Measurements from ENCODE around the gene PIK3C3. TPM values are rescaled to one million over a fixed set of nuclear protein-coding genes. Genes with fewer than 3 reads are reported as not detected.
A peak's percentile ranks its signal among the peaks of the same experiment; 100 is the strongest.

PIK3C3 gene
- total RNA-seq, result 10 to 100 TPM; 42.5 to 45.1 TPM

DNA sequence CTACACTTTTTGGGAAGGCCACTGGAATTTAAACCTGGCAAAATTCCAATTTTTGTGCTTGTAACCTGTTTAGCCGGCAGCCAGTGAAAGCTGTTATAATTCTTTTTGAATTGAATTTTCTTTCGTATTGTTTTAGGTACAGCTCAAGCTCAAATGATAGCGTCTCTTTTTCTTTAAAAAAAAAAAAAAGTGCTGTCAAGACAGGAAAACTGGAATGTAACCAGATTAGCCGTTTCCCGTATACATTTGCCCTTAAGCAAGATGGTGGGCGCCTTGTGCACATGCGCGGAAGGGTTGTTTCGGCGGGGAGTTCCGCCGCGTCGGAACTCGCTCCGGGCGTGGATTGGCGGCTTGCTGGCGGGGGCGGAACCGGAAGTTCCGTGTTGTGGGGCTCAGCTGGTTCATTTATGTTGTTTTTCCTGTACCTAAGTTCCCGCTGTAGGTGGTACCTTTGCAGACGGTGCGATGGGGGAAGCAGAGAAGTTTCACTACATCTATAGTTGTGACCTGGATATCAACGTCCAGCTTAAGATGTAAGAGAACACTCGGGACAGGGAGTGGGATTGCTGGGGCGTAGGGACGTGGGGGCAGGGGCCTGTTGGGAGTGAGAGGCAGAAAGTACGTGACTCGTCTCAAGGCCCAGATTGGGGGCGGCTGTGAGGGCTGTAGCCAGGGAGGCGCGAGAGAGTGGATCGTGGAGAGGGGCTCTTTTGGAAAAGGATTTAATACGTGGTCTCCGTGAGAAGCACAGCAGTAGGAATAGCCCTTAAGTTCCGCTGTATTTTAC, at the start of gene PIK3C3:
TSS of gene PIK3C3 (plus strand) at position 408 of the 787 bp plus-strand sequence. CDS start at position 466, 58 bp downstream.
- Mint-ChIP-seq H3K4me1 (peaks cover 32% of the 10 kb centered on the region), H3K27ac (peak within 1 kb of the TSS; percentile 100), H3K4me3 (peak within 1 kb of the TSS; percentile 100), H3K36me3 (ENCODE audit: low read depth) (peaks cover 22% of the 10 kb centered on the region), H3K9me3 (no peaks in the 10 kb centered on the region), H3K27me3 (peaks cover 4% of the 10 kb centered on the region)
- peak; percentile 97 for DNase-seq
- ChIA-PET POLR2A (interaction anchor here (0.6 to 1.0 kb wide), 2 partner anchors 17 to 62 kb away, joined by 3 to 4 read pairs; no protein-coding TSS in a partner anchor), CTCF (interaction anchor here (0.7 to 0.9 kb wide), 2 partner anchors 9 to 33 kb away, joined by 3 read pairs; no protein-coding TSS in a partner anchor)

DNA sequence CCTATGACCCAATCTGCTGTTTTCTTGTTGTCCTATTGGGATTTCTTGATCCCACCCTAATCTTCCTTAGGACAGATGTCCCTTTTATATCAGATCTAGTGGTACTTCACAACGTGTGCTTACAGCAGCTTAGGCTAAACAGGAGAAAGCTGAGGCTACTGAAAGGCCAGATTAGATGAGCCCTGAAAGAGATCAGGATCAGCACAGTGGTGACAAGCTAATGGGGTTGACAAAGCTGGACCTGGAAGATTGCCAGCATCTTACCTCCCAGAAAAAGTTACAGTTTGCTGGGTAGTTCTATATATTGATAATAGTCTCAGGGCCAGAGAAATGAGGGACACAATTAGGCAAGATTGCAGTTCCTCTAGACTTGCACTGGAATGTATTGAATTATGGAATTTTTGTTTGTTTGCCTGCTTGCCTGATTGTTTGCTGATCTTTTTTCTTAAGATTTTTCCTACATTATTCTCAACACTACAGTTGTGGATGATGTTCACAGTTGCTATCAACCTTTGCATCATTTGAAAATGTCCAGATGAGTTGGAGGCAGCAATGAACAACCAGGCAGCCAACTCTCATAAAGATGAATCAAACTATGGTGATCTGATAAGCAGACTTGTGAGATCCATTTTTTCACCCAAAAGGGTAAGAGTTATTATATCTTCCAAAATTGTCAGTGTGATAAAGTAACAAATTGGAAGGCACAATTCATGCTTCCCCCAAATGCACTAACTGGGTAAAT, 49.1 kb upstream of the PIK3C3 start:
- ChIA-PET POLR2A (no interaction called here), CTCF (no interaction called here)
- peaks cover 2% of the 10 kb centered on the region for H3K27me3 Mint-ChIP-seq
- H3K36me3 Mint-ChIP-seq (ENCODE audit: low read depth), result no peaks in the 10 kb centered on the region
- DNase-seq, result no peak
- no peak overlapping the region for H3K27ac Mint-ChIP-seq
- no peak overlapping the region for H3K4me3 Mint-ChIP-seq
- H3K9me3 Mint-ChIP-seq, result no peaks in the 10 kb centered on the region
- H3K4me1 Mint-ChIP-seq, result peaks cover 12% of the 10 kb centered on the region

DNA sequence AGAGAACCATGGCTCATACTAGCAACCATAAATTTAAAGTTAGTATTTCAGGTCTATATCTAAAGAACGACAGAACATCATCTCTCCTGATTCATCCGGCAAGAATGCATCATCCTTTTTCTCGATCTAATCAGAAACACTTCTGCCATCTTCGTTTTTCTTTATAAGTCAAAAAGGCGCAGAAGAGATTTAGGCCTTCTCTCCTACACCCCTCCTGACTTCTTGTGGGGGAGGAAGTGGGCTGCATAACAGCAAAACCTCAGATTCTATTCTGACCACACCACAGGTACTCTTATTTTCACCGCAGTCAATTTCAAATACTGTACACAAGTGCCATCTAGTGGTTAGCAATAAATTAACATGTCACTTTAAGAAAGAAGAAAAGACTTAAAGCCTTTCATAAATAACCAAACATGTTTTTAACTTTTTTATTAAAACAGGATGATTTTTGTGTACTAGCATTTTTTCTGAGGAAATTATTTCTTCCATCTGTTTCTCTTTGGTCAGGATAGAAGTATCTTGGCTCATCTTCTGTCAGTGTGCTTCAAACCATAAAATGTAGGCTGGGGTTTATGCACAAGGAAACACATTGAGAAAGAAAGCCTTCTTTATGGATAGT, 48.4 kb upstream of the PIK3C3 start:
- ChIA-PET POLR2A (no interaction called here), CTCF (no interaction called here)
- Mint-ChIP-seq H3K27ac (no peak overlapping the region), H3K4me3 (no peak overlapping the region), H3K27me3 (peaks cover 2% of the 10 kb centered on the region), H3K36me3 (ENCODE audit: low read depth) (no peaks in the 10 kb centered on the region), H3K4me1 (peaks cover 12% of the 10 kb centered on the region), H3K9me3 (no peaks in the 10 kb centered on the region)
- DNase-seq, result peak; percentile 60

DNA sequence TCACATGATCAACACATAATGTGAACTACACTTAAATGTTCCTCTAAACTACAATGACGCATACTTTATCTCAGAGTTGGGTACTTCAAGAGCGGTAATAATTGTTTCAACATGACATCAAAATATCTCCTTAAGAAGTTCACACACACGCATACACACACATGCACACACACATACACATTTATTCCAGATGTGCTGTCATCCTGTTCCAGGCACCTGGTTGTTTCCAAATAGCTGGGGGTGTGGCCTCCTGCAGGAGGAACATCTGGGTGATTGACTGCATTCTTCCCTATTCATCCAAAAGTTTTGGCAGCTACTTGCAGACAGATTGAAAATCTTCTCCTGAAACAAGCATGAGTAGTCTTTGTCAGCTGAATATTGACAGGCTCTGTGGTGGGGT, 37.9 kb upstream of the PIK3C3 start:
- no peak for DNase-seq
- H3K9me3 Mint-ChIP-seq, result no peaks in the 10 kb centered on the region
- no peaks in the 10 kb centered on the region for H3K36me3 Mint-ChIP-seq (ENCODE audit: low read depth)
- CTCF ChIA-PET, result no interaction called here
- no peak overlapping the region for H3K4me3 Mint-ChIP-seq
- H3K27ac Mint-ChIP-seq, result no peak overlapping the region
- POLR2A ChIA-PET, result no interaction called here
- peaks cover 20% of the 10 kb centered on the region for H3K27me3 Mint-ChIP-seq
- no peaks in the 10 kb centered on the region for H3K4me1 Mint-ChIP-seq

DNA sequence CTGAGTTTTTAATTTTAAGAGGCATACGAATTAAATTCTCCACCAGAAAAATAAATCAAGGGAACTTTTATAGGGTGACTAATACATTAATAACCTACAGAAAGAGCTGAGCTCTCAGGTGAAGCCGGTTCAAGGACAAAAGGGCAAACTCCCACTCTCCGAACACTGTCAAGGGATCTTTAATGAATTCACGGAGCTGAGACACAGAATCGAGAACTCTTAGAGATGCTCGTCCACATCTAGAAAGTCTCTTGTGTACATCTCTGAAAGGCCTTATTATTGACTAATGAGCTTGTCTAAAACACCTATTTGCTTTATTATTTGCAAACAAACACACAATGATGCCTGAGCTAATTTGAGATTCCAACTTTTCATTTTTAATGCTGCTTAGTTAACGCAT, 33.3 kb upstream of the PIK3C3 start:
- POLR2A ChIA-PET, result no interaction called here
- DNase-seq, result no peak
- Mint-ChIP-seq H3K27me3 (peaks cover 16% of the 10 kb centered on the region), H3K4me1 (no peaks in the 10 kb centered on the region), H3K9me3 (no peaks in the 10 kb centered on the region), H3K36me3 (ENCODE audit: low read depth) (no peaks in the 10 kb centered on the region), H3K27ac (no peak overlapping the region), H3K4me3 (no peak overlapping the region)
- CTCF ChIA-PET, result interaction anchor here (0.5 kb wide), 1 partner anchor 33 kb away, joined by 3 read pairs; no protein-coding TSS in a partner anchor

DNA sequence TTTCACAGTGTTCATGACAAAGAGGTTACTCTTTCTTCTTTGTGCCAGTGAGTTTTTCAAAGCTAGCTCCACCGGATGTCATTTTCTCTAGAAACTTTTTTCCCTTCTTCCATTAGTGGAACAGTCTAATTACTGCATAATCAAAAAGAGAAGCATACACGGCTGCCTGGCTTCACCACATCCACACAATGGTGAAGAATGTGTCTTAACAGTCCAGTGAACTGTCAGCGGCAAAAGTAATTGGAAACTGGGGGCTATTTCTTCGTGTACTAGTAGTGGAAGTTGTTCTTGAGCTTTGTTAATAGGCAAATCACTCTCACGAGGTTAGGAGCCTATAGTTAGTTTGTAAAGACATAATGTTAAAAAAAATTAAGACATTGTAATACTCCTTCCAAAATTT, 32.9 kb upstream of the PIK3C3 start:
- Mint-ChIP-seq H3K27me3 (peaks cover 13% of the 10 kb centered on the region), H3K9me3 (no peaks in the 10 kb centered on the region), H3K27ac (no peak overlapping the region), H3K36me3 (ENCODE audit: low read depth) (no peaks in the 10 kb centered on the region), H3K4me1 (no peaks in the 10 kb centered on the region), H3K4me3 (no peak overlapping the region)
- DNase-seq, result no peak
- ChIA-PET CTCF (interaction anchor here (0.5 kb wide), 1 partner anchor 32 kb away, joined by 3 read pairs; no protein-coding TSS in a partner anchor), POLR2A (no interaction called here)

DNA sequence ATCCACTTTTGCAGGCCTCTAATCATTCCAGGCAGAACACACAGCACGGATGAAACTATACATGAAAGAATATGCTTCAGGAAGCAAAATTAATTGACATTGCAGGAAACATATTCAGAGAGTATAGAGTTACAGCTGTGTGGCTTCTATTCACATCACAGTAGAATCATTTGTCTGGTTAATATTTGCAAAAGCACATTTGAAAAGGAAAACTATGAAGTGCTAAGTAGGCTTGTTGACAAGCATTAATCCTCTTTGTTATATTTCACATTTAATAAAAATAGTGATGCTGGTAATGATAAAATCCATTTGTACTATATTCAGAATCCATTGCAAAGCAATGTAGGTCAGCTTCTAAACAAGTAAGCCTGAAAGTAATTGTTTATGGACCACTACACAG, 32.2 kb upstream of the PIK3C3 start:
- H3K27ac Mint-ChIP-seq, result no peak overlapping the region
- ChIA-PET POLR2A (no interaction called here), CTCF (no interaction called here)
- H3K9me3 Mint-ChIP-seq, result no peaks in the 10 kb centered on the region
- H3K4me3 Mint-ChIP-seq, result no peak overlapping the region
- no peaks in the 10 kb centered on the region for H3K4me1 Mint-ChIP-seq
- H3K36me3 Mint-ChIP-seq (ENCODE audit: low read depth), result no peaks in the 10 kb centered on the region
- DNase-seq, result no peak
- H3K27me3 Mint-ChIP-seq, result peaks cover 13% of the 10 kb centered on the region

DNA sequence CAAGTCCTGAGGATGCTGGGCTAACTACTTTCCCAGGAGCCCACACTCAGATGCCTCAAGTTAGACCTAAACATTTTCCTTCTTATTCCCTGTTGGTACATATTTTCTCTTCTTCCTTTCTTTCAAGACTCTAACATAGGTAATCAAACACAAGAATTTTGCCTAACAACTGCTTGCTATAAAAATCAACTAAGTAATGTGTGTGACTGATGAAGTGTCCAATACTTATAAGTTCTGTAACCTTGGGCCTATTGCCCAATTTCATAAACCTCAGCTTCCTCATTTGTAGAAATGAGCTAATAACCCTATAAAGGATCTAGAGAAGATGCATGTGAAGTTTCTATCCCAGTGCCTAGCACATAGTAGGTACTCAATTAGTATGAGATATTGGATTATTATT, 31.6 kb upstream of the PIK3C3 start:
- no peaks in the 10 kb centered on the region for H3K4me1 Mint-ChIP-seq
- no peaks in the 10 kb centered on the region for H3K36me3 Mint-ChIP-seq (ENCODE audit: low read depth)
- ChIA-PET POLR2A (no interaction called here), CTCF (interaction anchor here (1.4 kb wide), 1 partner anchor 16 kb away, joined by 3 read pairs; no protein-coding TSS in a partner anchor)
- H3K27me3 Mint-ChIP-seq, result peaks cover 13% of the 10 kb centered on the region
- DNase-seq, result no peak
- no peak overlapping the region for H3K4me3 Mint-ChIP-seq
- H3K9me3 Mint-ChIP-seq, result no peaks in the 10 kb centered on the region
- H3K27ac Mint-ChIP-seq, result no peak overlapping the region

DNA sequence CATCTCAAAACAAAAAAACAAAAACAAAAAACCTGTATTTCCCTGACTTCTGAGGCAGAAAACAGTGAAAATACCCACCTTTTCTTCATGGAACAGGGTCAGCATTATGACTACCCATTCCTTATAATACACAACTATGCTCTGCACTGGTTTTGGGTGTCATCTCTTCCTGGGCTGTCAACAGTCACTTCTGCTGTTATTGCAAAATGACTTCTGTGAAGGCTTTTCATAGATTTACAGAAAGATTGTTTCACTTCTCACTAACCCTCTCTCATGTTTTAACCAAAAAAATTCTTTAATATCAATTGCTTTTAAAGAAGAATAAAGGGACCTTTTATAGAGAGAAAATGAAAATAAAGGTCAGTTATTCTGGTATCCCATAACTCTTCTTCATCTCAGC, 26.5 kb upstream of the PIK3C3 start:
- DNase-seq, result no peak
- Mint-ChIP-seq H3K4me1 (no peaks in the 10 kb centered on the region), H3K27me3 (peaks cover 12% of the 10 kb centered on the region), H3K27ac (no peak overlapping the region), H3K9me3 (no peaks in the 10 kb centered on the region), H3K4me3 (no peak overlapping the region), H3K36me3 (ENCODE audit: low read depth) (no peaks in the 10 kb centered on the region)
- ChIA-PET CTCF (no interaction called here), POLR2A (no interaction called here)

DNA sequence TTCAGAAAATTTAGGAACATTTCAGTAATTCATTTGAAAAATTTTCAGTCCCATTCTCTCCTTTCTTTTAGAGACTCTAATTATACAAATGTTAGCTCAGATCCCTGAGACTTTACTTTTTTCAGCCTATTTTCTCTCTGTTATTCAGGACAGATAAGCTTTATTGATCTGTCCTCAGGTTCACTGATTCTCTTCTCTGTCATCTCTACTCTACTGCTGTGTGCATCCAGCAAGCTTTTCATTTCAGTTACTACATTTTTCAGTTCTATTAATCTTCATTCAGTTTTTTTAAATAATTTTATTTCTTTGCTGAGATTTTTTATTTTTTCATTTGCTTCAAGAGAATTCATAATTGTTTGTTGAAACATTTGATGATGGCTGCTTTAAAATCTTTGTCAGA, 22.1 kb upstream of the PIK3C3 start:
- no peaks in the 10 kb centered on the region for H3K9me3 Mint-ChIP-seq
- no peak overlapping the region for H3K4me3 Mint-ChIP-seq
- H3K27ac Mint-ChIP-seq, result no peak overlapping the region
- H3K27me3 Mint-ChIP-seq, result peaks cover 6% of the 10 kb centered on the region
- no peaks in the 10 kb centered on the region for H3K36me3 Mint-ChIP-seq (ENCODE audit: low read depth)
- DNase-seq, result no peak
- ChIA-PET CTCF (no interaction called here), POLR2A (no interaction called here)
- H3K4me1 Mint-ChIP-seq, result peaks cover 6% of the 10 kb centered on the region

DNA sequence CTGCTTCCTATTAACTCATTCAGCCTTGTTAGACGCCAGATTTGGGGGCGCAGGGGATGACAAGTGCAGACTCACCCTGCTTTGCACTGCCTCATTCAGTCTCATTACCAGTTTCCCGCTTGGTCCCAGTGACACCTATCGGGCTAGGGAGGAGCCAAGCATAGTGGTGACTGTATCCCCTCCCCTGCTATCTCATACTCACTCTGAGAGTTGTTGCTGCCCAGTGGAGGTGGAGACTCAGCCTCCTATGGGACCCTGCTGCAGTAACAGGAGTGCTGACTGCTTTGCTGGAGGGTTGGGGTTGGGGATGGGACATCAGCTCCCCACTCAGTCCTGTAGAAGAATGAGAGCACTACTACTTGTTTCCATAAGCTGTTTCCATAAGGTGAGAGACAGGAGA, 21.3 kb upstream of the PIK3C3 start:
- no peaks in the 10 kb centered on the region for H3K9me3 Mint-ChIP-seq
- H3K4me3 Mint-ChIP-seq, result no peak overlapping the region
- no peaks in the 10 kb centered on the region for H3K36me3 Mint-ChIP-seq (ENCODE audit: low read depth)
- no peak for DNase-seq
- no peak overlapping the region for H3K27ac Mint-ChIP-seq
- H3K4me1 Mint-ChIP-seq, result peaks cover 6% of the 10 kb centered on the region
- CTCF ChIA-PET, result no interaction called here
- peaks cover 6% of the 10 kb centered on the region for H3K27me3 Mint-ChIP-seq
- POLR2A ChIA-PET, result no interaction called here

DNA sequence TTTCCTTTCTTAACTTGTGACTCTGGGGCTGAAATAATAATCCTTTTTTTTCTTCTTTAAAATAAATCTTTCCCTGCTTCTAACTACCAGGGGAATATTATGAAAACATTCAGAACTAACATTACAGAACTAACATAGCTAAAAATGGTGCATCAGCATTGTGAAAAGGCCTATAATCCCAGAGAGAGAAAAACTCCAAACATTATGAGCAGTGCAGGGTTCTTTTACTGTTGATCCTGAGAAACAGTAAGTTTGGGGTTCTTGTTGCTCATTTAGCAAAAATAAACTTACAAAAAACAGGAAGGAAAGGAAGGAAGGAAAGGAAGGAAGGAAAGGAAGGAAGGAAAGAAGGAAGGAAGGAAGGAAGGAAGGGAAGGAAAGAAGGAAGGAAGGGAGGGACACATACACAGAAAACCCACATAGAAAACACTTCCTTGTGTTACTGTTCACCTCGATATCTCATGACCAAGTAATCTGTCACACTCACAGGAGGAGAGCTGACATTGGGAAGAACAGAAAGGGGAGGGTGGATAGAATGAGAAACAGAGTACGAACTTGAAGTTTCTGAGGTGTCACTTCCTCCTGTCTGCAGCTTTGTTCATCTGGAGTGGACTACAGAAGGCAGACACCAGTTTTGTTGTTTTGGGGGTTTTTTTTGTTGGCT, 18.4 kb upstream of the PIK3C3 start:
- no peak overlapping the region for H3K27ac Mint-ChIP-seq
- H3K36me3 Mint-ChIP-seq (ENCODE audit: low read depth), result no peaks in the 10 kb centered on the region
- ChIA-PET CTCF (interaction anchor here (1.4 kb wide), 1 partner anchor 13 kb away, joined by 3 read pairs; no protein-coding TSS in a partner anchor), POLR2A (no interaction called here)
- no peaks in the 10 kb centered on the region for H3K9me3 Mint-ChIP-seq
- no peak overlapping the region for H3K4me3 Mint-ChIP-seq
- H3K4me1 Mint-ChIP-seq, result peaks cover 6% of the 10 kb centered on the region
- H3K27me3 Mint-ChIP-seq, result peaks cover 9% of the 10 kb centered on the region
- no peak for DNase-seq

DNA sequence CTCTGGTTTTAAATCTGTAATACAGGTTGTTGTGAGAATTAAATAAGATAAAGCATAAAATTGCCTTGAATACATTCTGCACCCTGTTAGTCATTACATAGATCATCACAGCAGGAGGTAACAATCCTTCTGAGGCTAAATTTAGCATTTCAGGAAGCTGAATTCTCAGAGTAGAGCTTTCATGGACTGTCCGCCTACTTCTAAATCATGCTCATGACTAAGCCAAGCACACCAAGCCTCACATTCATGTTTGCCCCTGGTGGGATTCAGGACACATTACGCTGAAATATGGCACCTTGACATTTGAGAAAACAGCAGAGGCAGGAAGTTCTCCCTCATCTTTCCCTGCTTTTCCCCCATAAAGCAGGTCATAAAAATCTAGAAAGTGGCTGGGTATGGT, 16.6 kb upstream of the PIK3C3 start:
- H3K27ac Mint-ChIP-seq, result no peak overlapping the region
- H3K27me3 Mint-ChIP-seq, result peaks cover 7% of the 10 kb centered on the region
- ChIA-PET POLR2A (no interaction called here), CTCF (no interaction called here)
- no peak for DNase-seq
- H3K4me1 Mint-ChIP-seq, result peaks cover 15% of the 10 kb centered on the region
- no peak overlapping the region for H3K4me3 Mint-ChIP-seq
- no peaks in the 10 kb centered on the region for H3K9me3 Mint-ChIP-seq
- no peaks in the 10 kb centered on the region for H3K36me3 Mint-ChIP-seq (ENCODE audit: low read depth)
